DND-41 (cell line): ENCODE measurements around the gene NEFH.

Experiments used
- EZH2 ChIP-seq: IDR thresholded peaks from 3 replicates; pipeline ENCODE4 v1.6.1; 2012; ENCODE audit warnings: borderline replicate concordance, low read depth, mild to moderate bottlenecking, moderate library complexity, low read length, inconsistent platforms; ENCODE audit not compliant: severe bottlenecking
- TF ChIP-seq, protein P1 (sequence below): IDR thresholded peaks from 2 replicates; pipeline ENCODE4 v1.5.1; 2012; ENCODE audit warnings: borderline replicate concordance, low read length, moderate library complexity, mild to moderate bottlenecking; ENCODE audit not compliant: poor library complexity, severe bottlenecking; ENCODE audit errors: extremely low read depth

DNA sequence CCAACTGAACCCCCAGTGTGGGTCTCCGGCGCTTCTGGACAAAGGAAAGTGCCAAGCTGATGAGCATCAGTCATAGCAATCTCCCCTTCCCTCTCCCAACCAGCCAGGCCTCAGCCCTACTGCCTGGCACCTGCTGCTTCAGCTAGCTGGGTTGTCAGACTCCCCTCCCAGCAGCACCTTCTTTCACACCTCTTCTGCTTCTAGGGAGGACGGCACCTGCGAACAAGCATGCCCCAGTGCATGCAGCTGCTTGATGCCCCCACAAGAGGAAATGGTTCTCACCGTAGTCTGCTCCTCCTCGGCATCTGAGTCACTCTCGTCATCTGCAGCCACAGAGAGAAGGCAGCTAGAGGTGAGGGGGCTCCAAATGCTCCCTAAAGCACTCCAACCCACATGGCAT, 48.1 kb downstream of the NEFH start:
- TF ChIP-seq, protein P1, sequence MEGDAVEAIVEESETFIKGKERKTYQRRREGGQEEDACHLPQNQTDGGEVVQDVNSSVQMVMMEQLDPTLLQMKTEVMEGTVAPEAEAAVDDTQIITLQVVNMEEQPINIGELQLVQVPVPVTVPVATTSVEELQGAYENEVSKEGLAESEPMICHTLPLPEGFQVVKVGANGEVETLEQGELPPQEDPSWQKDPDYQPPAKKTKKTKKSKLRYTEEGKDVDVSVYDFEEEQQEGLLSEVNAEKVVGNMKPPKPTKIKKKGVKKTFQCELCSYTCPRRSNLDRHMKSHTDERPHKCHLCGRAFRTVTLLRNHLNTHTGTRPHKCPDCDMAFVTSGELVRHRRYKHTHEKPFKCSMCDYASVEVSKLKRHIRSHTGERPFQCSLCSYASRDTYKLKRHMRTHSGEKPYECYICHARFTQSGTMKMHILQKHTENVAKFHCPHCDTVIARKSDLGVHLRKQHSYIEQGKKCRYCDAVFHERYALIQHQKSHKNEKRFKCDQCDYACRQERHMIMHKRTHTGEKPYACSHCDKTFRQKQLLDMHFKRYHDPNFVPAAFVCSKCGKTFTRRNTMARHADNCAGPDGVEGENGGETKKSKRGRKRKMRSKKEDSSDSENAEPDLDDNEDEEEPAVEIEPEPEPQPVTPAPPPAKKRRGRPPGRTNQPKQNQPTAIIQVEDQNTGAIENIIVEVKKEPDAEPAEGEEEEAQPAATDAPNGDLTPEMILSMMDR: no peak
- TF ChIP-seq EZH2: no peak
